ENCODE results near the gene LUC7L. TPM values are rescaled to one million over a fixed set of nuclear protein-coding genes. Genes with fewer than 3 reads are reported as not detected.
A peak's percentile ranks its signal among the peaks of the same experiment; 100 is the strongest.
"Not testable (repeated sequence)": the region's sequence is repeated elsewhere in the genome, so short reads cannot be mapped to it uniquely, and the experiment has no call there.

LUC7L gene
- total RNA-seq, 1 donor from 2014 or later, result 109 TPM

GRCh38 chr16:230949-231348 lies 1.7 kb upstream of the LUC7L start:
- Histone ChIP-seq H3K27me3 (ENCODE audit: control insufficient read depth, insufficient read depth, low read length) (no peaks in the 10 kb centered on the region), H3K4me3 (ENCODE audit: low read depth, low read length) (no peak overlapping the region), H3K36me3 (ENCODE audit: control insufficient read depth, insufficient read depth, low read length) (peaks cover under 1% of the 10 kb centered on the region)
- no peak for DNase-seq (ENCODE audit: low read depth)
- TF ChIP-seq CTCF (IDR thresholded peaks at IDR 0.05; ENCODE audit: insufficient read depth, low read length, poor library complexity, severe bottlenecking), result no peak

GRCh38 chr16:230351-230750 lies 1.1 kb upstream of the LUC7L start:
- not testable (repeated sequence) for H3K4me3 ChIP-seq (ENCODE audit: low read depth, low read length); DNase-seq (ENCODE audit: low read depth); H3K27me3 ChIP-seq (ENCODE audit: control insufficient read depth, insufficient read depth, low read length); H3K36me3 ChIP-seq (ENCODE audit: control insufficient read depth, insufficient read depth, low read length)

GRCh38 chr16:229731-230281 lies 557 bp upstream of the LUC7L start:
- no peak for TF ChIP-seq CTCF (IDR thresholded peaks at IDR 0.05; ENCODE audit: insufficient read depth, low read length, poor library complexity, severe bottlenecking)
- peaks cover 1% of the 10 kb centered on the region for H3K36me3 ChIP-seq (ENCODE audit: control insufficient read depth, insufficient read depth, low read length)
- H3K4me3 ChIP-seq (ENCODE audit: low read depth, low read length), result peak overlapping the region; percentile 98
- no peak for DNase-seq (ENCODE audit: low read depth)
- no peaks in the 10 kb centered on the region for H3K27me3 ChIP-seq (ENCODE audit: control insufficient read depth, insufficient read depth, low read length)

GRCh38 chr16:228151-228851 lies 948 bp downstream of the LUC7L start:
- DNase-seq (ENCODE audit: low read depth), result no peak
- TF ChIP-seq CTCF (IDR thresholded peaks at IDR 0.05; ENCODE audit: insufficient read depth, low read length, poor library complexity, severe bottlenecking), result no peak
- Histone ChIP-seq H3K36me3 (ENCODE audit: control insufficient read depth, insufficient read depth, low read length) (peaks cover 1% of the 10 kb centered on the region), H3K27me3 (ENCODE audit: control insufficient read depth, insufficient read depth, low read length) (no peaks in the 10 kb centered on the region), H3K4me3 (ENCODE audit: low read depth, low read length) (peak overlapping the region; percentile 98)

GRCh38 chr16:220021-220420 lies 9.2 kb downstream of the LUC7L start:
- peaks cover 1% of the 10 kb centered on the region for H3K36me3 ChIP-seq (ENCODE audit: control insufficient read depth, insufficient read depth, low read length)
- no peak overlapping the region for H3K4me3 ChIP-seq (ENCODE audit: low read depth, low read length)
- H3K27me3 ChIP-seq (ENCODE audit: control insufficient read depth, insufficient read depth, low read length), result no peaks in the 10 kb centered on the region
- no peak for TF ChIP-seq CTCF (IDR thresholded peaks at IDR 0.05; ENCODE audit: insufficient read depth, low read length, poor library complexity, severe bottlenecking)
- no peak for DNase-seq (ENCODE audit: low read depth)

- peaks cover 1% of the 10 kb centered on the region for H3K36me3 ChIP-seq (ENCODE audit: control insufficient read depth, insufficient read depth, low read length)
- no peak overlapping the region for H3K4me3 ChIP-seq (ENCODE audit: low read depth, low read length)
- no peak for DNase-seq (ENCODE audit: low read depth)
- no peaks in the 10 kb centered on the region for H3K27me3 ChIP-seq (ENCODE audit: control insufficient read depth, insufficient read depth, low read length)
- no peak for TF ChIP-seq CTCF (IDR thresholded peaks at IDR 0.05; ENCODE audit: insufficient read depth, low read length, poor library complexity, severe bottlenecking)
Measured at GRCh38 chr16:212999-213398, 16.2 kb downstream of the LUC7L start.

- H3K27me3 ChIP-seq (ENCODE audit: control insufficient read depth, insufficient read depth, low read length); DNase-seq (ENCODE audit: low read depth); H3K36me3 ChIP-seq (ENCODE audit: control insufficient read depth, insufficient read depth, low read length); H3K4me3 ChIP-seq (ENCODE audit: low read depth, low read length): not testable (repeated sequence)
Measured at GRCh38 chr16:211631-212180, 17.5 kb downstream of the LUC7L start.

GRCh38 chr16:209359-209758 lies 19.9 kb downstream of the LUC7L start:
- H3K36me3 ChIP-seq (ENCODE audit: control insufficient read depth, insufficient read depth, low read length); H3K27me3 ChIP-seq (ENCODE audit: control insufficient read depth, insufficient read depth, low read length); DNase-seq (ENCODE audit: low read depth); H3K4me3 ChIP-seq (ENCODE audit: low read depth, low read length): not testable (repeated sequence)

- H3K36me3 ChIP-seq (ENCODE audit: control insufficient read depth, insufficient read depth, low read length); DNase-seq (ENCODE audit: low read depth); H3K27me3 ChIP-seq (ENCODE audit: control insufficient read depth, insufficient read depth, low read length); H3K4me3 ChIP-seq (ENCODE audit: low read depth, low read length): not testable (repeated sequence)
Measured at GRCh38 chr16:204046-204445, 25.2 kb downstream of the LUC7L start.

Data from kidney epithelial cell (primary cell).